DOHH2 (cell line): ENCODE data around the gene WEE1.

Experiments used
- EZH2phosphoT487 ChIP-seq: fragments of 200-600 bp; sonication (generic); IDR thresholded peaks from 2 replicates; pipeline ENCODE4 v1.6.1; 2017; ENCODE audit warnings: borderline replicate concordance, mild to moderate bottlenecking, antibody characterized with exemption, low read length, moderate library complexity, mixed read lengths
- TF ChIP-seq, protein P1 (sequence below): fragments of 200-600 bp; sonication (generic); IDR thresholded peaks from one replicate; pipeline ENCODE4 v1.5.1; 2014; ENCODE audit warnings: antibody characterized with exemption, mild to moderate bottlenecking, low read depth, low read length; ENCODE audit not compliant: poor library complexity, severe bottlenecking

DNA sequence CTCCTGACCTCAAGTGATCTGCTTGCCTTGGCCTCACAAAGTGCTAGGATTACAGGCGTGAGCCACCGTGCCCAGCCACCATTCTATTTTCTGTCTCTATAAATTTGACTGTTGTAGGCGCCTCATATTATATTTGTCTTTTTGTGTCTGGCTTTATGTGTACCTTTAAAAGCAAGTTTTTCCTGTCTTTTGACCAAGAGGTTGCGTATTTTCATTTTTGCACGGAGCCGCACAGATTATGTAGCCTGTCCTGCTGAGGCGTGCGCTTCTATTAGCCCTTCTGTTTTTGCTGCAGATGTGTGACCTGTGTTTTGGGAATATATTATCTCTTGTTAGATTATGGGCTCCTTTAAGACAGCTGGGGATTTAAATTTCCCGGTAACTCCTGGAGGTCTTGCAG is 40.4 kb upstream of the WEE1 start:
- TF ChIP-seq, protein P1, sequence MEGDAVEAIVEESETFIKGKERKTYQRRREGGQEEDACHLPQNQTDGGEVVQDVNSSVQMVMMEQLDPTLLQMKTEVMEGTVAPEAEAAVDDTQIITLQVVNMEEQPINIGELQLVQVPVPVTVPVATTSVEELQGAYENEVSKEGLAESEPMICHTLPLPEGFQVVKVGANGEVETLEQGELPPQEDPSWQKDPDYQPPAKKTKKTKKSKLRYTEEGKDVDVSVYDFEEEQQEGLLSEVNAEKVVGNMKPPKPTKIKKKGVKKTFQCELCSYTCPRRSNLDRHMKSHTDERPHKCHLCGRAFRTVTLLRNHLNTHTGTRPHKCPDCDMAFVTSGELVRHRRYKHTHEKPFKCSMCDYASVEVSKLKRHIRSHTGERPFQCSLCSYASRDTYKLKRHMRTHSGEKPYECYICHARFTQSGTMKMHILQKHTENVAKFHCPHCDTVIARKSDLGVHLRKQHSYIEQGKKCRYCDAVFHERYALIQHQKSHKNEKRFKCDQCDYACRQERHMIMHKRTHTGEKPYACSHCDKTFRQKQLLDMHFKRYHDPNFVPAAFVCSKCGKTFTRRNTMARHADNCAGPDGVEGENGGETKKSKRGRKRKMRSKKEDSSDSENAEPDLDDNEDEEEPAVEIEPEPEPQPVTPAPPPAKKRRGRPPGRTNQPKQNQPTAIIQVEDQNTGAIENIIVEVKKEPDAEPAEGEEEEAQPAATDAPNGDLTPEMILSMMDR: no peak
- no peak for TF ChIP-seq EZH2phosphoT487
